NCI-H748 (cell line): Measurements from ENCODE around the gene SYNE3.

Source experiments
- DNase-seq: peaks from one replicate; lab custom pipeline; 2025; ENCODE audit not compliant: unreplicated experiment; lab: John Stamatoyannopoulos, UW

Gene SYNE3

DNA sequence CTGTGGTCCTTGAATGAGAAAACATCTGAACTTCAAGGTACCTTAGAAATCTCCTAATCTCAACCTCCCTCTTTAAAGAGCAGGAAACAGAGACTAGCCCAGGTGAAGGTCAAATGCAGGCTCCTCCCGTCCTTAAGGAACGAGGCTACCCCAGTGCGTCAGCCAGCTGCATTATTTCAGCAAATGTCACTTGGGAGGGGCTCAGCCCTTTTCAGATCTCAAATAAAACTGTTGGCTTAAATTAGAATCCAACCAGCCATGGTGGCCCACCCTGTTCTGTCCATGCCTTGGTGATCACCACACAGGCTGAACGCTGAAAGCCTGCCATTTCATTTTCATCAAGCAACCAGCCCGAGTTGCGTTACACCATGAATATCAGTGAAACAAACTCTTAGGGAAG lies 7.0 kb downstream of the SYNE3 start:
- DNase-seq, result no peak

DNA sequence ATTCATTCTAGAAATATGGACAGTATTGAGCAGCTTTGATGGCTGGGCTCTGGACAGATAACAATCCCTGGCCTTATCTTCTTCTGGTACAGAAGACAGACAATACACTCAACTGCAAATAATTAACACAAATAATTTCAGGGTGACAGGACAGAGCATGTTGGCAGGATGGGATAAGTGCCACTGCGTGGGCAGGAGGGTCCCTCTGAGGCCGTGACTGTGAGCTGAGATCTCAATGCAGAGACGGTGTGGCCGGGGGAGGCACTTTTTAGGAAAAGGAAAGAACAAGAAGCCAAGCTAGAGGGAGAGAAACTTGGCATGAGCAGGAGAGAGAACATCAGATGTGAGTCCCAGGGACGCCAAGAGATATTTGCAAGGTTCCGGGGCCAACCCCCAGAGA lies 8.1 kb downstream of the SYNE3 start:
- DNase-seq, result no peak

GRCh38 chr14:95507701-95508103 lies 8.7 kb downstream of the SYNE3 start:
- DNase-seq, result no peak

DNA sequence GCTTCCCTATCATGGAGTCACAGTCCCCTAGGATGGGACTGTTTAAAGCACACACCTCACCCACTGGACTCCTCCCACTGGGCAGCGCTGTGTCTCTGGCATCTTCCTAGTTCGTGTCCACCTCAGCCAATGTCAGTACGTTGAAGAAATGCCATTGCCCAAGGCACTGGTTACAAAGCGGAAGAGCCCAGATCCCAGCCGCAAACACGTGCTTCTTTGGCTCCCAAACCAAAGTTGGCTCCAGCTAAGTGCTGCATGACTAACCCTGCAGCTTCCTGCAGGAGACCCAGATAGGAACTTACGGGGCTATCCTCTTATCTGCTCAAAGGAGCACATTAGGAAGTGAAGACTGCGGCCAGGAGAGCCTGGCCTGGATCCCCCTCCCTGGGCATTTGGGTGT lies 9.3 kb downstream of the SYNE3 start:
- no peak for DNase-seq

GRCh38 chr14:95505030-95505589 lies 11.3 kb downstream of the SYNE3 start:
- no peak for DNase-seq

GRCh38 chr14:95504135-95505029 lies 12.1 kb downstream of the SYNE3 start:
- DNase-seq, result no peak

DNA sequence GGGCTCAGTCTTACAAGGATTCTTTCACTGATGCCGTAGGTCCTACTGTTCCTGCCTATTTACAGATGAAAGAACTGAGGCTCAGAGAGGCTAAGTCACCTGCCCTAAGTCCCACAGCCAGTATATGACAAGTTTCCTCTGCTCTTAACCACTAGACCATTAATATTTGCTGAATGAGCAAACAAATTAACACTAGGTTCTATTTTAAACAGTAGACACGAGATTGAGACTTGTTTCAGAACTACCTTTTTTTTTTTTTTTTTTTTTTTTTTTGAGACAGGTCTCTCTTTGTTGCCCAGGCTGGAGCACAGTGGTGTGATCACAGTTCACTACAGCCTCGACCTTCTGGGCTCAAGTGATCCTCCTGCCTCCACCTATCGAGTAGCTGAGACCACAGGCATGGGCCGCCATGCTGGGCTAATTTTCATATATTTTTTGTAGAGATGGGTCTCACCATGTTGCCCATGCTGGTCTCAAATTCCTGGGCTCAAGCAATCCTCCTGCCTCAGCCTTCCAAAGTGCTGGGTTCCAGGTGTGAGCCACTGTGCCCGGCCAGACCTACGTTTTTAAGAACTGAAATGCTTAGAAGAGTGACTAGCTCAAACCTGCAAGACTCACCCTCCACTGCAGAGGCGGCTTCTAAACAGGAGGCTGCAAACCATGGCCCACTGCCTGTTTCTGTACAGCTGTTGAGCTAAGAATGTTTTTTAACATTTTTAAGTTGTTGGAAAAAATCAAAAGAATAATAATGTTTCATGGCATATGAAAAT lies 12.9 kb downstream of the SYNE3 start:
- DNase-seq, result no peak

- DNase-seq, result no peak
Measured at GRCh38 chr14:95502381-95502950, 14.0 kb downstream of the SYNE3 start.

DNA sequence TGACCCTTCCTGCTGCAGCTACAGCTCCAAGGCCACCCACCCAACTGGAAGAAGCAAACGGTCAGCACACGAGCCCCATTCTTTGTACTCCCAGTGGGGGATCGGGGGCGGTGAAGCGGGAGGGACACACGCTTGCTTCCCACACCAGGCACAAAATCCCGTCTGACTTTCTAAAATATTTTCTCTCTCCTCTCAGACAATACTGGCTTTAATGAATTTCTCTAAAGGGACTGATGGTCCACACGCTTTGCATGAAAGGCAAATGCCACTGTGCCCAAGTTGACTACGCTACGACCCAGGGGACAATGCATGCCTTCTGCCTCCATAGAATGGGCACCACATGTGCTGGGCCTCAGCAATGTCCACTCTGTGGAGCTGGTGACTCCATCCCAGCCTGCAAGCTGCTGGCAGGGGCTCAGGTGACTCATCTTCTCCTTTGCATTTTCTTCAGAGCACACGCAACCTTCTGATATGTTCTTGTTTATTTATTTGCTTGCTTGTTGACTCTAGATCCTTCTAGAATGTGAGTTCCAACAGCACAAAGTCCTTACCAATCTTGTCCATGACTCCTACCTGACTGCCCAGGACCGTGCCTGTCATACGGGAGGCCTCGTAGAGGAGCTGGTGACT lies 15.6 kb downstream of the SYNE3 start:
- no peak for DNase-seq

DNA sequence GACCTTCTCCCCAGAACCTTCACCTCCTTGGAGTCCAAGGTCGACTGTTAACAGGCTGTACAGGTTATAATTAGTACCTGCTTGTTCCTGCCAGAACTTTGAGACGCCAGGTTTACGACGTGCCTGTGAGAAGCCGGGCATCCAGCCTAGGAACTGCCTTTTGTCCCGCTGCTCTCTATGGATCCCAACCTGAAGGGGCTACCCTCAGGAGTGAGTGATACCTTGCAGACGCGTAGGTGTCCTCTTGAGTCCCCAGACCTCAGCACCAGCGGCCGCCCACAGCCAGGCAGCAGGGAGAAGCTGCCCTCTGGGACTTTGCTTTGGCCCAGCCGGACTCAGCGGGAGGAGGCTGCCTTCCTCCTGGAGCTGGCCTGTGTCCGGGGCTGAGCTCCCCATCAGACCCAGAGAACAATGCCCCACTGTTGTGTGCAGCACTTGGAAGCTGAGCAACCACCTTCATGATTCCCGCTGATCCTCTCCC lies 16.2 kb downstream of the SYNE3 start:
- no peak for DNase-seq

GRCh38 chr14:95499354-95499750 lies 17.1 kb downstream of the SYNE3 start:
- no peak for DNase-seq

GRCh38 chr14:95498622-95499353 lies 17.7 kb downstream of the SYNE3 start:
- no peak for DNase-seq

- no peak for DNase-seq
Measured at GRCh38 chr14:95497561-95498011, 18.9 kb downstream of the SYNE3 start.

GRCh38 chr14:95496690-95497259 lies 19.7 kb downstream of the SYNE3 start:
- no peak for DNase-seq

DNA sequence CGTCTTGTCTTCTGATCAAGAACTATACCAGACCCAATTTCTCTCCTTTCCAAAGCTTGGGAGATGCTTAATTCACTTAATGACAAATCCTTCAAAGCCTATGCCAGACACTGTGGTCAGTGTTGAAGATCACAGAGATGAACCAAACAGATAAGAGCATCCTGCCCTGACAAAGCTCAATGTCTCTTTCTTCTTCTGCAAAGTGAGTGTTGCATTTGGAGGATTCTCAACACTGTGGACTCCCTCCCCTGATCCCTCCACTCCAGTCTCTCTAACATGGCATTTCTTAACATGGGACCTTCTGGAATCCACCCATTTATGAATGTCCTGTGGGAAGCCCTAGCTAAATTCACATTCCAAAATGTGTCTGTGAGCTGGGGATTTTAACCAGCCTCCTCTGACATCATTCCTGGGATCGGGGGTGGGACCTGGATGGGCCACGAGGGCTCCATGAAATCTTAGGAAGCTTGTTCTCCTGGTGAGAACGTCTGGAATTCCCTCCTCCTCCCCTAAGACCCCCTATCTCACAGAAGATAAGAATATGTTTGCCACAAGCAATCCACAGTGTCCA lies 20.3 kb downstream of the SYNE3 start:
- DNase-seq, result no peak

DNA sequence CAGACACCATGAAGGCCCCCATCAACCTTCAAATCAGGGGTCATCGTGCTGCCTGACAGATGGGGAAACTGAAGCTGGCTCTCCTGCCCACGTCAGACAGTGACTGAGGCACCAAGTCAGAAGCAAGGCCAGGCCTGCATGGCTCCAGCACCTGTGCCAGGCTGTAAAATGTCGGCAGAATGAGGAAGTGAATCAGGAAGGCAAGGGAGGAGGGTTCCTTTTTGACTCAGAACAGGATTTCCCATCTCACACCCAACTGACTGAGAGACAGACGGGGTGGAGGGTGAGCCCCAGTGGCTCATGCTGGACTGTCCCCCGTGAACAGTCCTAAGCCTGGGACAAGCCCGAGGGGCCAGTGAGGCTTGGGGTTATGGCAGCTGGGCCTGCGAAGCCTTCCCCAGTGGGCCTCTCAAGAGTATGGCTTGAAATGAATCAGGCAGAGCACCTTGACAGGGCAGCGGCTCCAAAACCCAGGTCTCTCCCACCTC lies 20.9 kb downstream of the SYNE3 start:
- no peak for DNase-seq

DNA sequence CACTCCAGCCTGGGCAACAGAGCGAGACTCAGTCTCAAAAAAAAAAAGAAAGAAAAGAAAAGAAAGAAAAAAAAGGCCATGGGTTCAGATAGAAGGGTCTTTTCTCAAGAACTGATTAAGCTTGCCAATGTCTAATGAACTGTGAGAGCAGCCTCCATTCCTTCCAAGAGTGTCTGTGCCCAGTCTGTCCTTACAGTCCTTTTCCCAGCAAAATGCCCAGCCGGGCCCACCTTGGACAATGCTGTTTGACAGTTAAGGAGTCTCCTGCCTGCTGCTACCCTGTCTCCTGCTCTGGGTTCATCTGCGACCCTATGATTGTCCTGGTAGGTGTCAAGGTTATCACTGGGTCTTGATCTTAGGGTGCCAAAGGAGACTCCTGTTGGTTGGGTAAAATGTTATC lies 21.4 kb downstream of the SYNE3 start:
- no peak for DNase-seq

- DNase-seq, result no peak
Measured at GRCh38 chr14:95494456-95494855, 22.0 kb downstream of the SYNE3 start.

DNA sequence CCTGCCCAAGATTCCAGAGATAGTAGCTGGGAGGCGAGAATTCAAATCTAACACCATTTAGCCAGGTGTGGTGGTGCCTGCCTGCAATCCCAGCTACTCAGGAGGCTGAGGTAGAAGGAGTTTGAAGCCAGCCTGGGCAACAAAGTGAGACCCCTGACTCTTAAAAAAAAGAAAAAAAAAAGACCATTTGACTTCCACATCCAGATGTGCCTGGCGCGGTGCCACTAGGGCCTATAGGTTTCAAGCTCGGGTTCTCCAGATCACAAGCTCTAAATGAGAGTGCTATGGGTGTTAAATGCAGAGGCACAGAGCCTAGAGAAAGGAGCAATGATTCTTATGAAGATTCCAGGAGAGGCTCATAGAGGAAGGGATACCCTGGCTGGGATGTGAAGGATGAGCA lies 22.5 kb downstream of the SYNE3 start:
- DNase-seq, result no peak
